ENCODE data around the gene FICD.
A peak's percentile ranks its signal among the peaks of the same experiment; 100 is the strongest.

FICD gene

DNA sequence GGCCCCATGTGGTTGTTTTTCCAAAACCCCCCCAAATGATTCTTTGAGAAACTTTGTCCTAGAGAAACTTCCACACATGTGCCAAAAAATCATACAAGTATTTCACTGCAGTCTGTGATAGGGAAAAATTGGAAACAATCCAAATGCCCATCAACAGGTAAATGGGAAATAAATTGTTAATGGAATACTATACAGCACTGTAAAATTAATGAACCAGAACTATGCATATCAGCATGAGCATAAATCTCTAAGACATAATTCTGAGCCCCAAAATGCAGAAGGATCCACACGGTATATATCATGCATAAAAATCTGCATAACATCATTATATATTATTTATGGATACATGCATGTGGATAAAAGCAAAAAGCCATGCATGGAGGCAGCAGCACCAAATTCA is 5.3 kb upstream of the FICD start:
- Histone ChIP-seq H3K4me3 (ENCODE audit: insufficient read depth, low read length, poor library complexity, severe bottlenecking) (no peak overlapping the region), H3K4me2 (ENCODE audit: low read depth, low read length, poor library complexity, severe bottlenecking) (no peak overlapping the region), H3K9me2 (replicated peaks; ENCODE audit: insufficient read depth, low read length) (no peaks in the 10 kb centered on the region), H3K27me3 (ENCODE audit: low read length) (no peaks in the 10 kb centered on the region), H3K36me3 (ENCODE audit: low read length) (no peaks in the 10 kb centered on the region), H3K9me3 (ENCODE audit: insufficient read depth, low read length) (no peaks in the 10 kb centered on the region), H3K27ac (ENCODE audit: low read depth, low read length) (no peak overlapping the region), H3K9ac (ENCODE audit: low read length) (no peak overlapping the region), H3F3A (ENCODE audit: insufficient read depth) (no peaks in the 10 kb centered on the region), H2AFZ (ENCODE audit: low read depth, low read length, severe bottlenecking) (no peak overlapping the region), H4K20me1 (ENCODE audit: low read depth, low read length) (no peaks in the 10 kb centered on the region), H3K79me2 (ENCODE audit: insufficient read depth, low read length) (no peaks in the 10 kb centered on the region)
- TF ChIP-seq, protein P1, sequence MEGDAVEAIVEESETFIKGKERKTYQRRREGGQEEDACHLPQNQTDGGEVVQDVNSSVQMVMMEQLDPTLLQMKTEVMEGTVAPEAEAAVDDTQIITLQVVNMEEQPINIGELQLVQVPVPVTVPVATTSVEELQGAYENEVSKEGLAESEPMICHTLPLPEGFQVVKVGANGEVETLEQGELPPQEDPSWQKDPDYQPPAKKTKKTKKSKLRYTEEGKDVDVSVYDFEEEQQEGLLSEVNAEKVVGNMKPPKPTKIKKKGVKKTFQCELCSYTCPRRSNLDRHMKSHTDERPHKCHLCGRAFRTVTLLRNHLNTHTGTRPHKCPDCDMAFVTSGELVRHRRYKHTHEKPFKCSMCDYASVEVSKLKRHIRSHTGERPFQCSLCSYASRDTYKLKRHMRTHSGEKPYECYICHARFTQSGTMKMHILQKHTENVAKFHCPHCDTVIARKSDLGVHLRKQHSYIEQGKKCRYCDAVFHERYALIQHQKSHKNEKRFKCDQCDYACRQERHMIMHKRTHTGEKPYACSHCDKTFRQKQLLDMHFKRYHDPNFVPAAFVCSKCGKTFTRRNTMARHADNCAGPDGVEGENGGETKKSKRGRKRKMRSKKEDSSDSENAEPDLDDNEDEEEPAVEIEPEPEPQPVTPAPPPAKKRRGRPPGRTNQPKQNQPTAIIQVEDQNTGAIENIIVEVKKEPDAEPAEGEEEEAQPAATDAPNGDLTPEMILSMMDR (IDR thresholded peaks at IDR 0.05; ENCODE audit: insufficient read depth, low read length, poor library complexity, severe bottlenecking), result no peak
- TF ChIP-seq EZH2phosphoT487 (conservative IDR thresholded peaks at IDR 0.05; ENCODE audit: low read length), result no peak

DNA sequence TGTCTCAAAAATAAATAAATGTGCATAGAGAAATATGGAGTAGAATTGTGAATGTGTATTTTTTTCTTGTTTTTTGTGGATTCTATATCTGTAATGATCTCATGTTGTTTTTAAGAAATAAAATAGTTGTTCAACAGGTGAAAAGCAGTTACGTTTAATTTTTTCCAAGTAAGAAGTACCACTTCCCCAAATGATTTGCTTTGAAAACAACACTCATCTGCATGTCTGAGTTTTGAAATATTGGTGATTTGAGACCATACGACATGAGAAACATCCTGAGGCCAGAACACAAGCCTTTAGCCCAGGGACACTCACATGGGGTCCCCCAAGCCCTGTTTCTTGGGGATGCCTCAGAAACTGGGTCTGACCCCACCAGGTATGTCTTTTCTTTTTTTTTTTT is 4.2 kb upstream of the FICD start:
- H3K9ac ChIP-seq (ENCODE audit: low read length), result no peak overlapping the region
- TF ChIP-seq, protein P1 (IDR thresholded peaks at IDR 0.05; ENCODE audit: insufficient read depth, low read length, poor library complexity, severe bottlenecking), result no peak
- no peak for TF ChIP-seq EZH2phosphoT487 (conservative IDR thresholded peaks at IDR 0.05; ENCODE audit: low read length)
- no peak overlapping the region for H2AFZ ChIP-seq (ENCODE audit: low read depth, low read length, severe bottlenecking)
- H3K9me2 ChIP-seq (replicated peaks; ENCODE audit: insufficient read depth, low read length), result no peaks in the 10 kb centered on the region
- no peak overlapping the region for H3K4me2 ChIP-seq (ENCODE audit: low read depth, low read length, poor library complexity, severe bottlenecking)
- no peaks in the 10 kb centered on the region for H4K20me1 ChIP-seq (ENCODE audit: low read depth, low read length)
- H3K79me2 ChIP-seq (ENCODE audit: insufficient read depth, low read length), result peaks cover under 1% of the 10 kb centered on the region; the same call in 1 of the 2 replicates
- no peaks in the 10 kb centered on the region for H3F3A ChIP-seq (ENCODE audit: insufficient read depth)
- no peaks in the 10 kb centered on the region for H3K27me3 ChIP-seq (ENCODE audit: low read length)
- no peak overlapping the region for H3K27ac ChIP-seq (ENCODE audit: low read depth, low read length)
- no peak overlapping the region for H3K4me3 ChIP-seq (ENCODE audit: insufficient read depth, low read length, poor library complexity, severe bottlenecking)
- no peaks in the 10 kb centered on the region for H3K9me3 ChIP-seq (ENCODE audit: insufficient read depth, low read length)
- no peaks in the 10 kb centered on the region for H3K36me3 ChIP-seq (ENCODE audit: low read length)

DNA sequence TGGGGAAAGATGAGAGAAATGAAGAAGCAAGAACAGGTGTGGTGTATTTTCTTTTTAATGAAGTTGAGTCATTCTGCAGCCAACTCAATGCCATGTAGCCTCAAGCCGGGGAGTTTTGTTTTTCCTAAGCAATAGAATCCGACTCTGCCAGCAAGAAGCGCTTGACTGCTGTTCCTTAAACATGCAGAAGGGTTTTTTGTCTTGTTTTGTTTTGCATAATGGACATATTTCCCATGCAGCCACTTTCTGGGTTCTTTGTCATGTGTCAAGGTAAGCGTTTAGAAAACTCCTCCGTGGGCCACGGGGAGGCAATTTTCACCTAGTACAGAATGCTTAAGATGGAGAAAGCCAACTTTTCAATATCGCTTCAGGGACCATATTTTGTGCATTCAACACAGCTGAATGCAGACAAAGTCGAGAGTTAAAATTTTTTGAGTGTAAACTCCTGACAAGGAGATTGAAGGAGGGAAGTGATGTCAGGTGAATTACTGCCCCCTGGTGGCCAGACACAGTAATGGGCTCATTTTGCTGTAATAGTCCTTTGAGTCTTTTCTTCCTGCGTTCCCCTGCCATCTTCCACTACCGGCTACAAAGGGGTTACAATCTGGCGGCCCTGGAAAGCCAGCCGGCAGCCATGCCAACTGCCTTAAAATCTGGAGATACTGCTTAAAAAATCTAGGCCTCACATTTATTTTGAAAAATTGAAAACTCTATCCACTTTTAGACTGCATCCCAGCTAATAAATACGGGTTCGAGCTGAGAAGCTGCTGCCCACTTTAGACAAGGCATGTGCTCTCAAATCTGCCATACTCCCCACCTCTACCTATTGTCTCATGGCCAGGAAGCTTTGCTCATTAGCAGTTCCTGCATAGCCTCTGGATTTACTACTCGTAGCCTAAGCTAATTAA is 3.2 kb upstream of the FICD start:
- peak overlapping the region; percentile 42 for H2AFZ ChIP-seq (ENCODE audit: low read depth, low read length, severe bottlenecking)
- no peak for TF ChIP-seq EZH2phosphoT487 (conservative IDR thresholded peaks at IDR 0.05; ENCODE audit: low read length)
- TF ChIP-seq, protein P1 (IDR thresholded peaks at IDR 0.05; ENCODE audit: insufficient read depth, low read length, poor library complexity, severe bottlenecking), result peak; percentile 84
- H3K9me2 ChIP-seq (replicated peaks; ENCODE audit: insufficient read depth, low read length), result no peaks in the 10 kb centered on the region
- no peaks in the 10 kb centered on the region for H3K9me3 ChIP-seq (ENCODE audit: insufficient read depth, low read length)
- H3K9ac ChIP-seq (ENCODE audit: low read length), result no peak overlapping the region
- peaks cover 3% of the 10 kb centered on the region; the same call in 1 of the 2 replicates for H3K79me2 ChIP-seq (ENCODE audit: insufficient read depth, low read length)
- no peak overlapping the region for H3K27ac ChIP-seq (ENCODE audit: low read depth, low read length)
- no peaks in the 10 kb centered on the region for H3K27me3 ChIP-seq (ENCODE audit: low read length)
- peak overlapping the region; percentile 32 for H3K4me2 ChIP-seq (ENCODE audit: low read depth, low read length, poor library complexity, severe bottlenecking)
- no peaks in the 10 kb centered on the region for H3F3A ChIP-seq (ENCODE audit: insufficient read depth)
- no peaks in the 10 kb centered on the region for H3K36me3 ChIP-seq (ENCODE audit: low read length)
- no peaks in the 10 kb centered on the region for H4K20me1 ChIP-seq (ENCODE audit: low read depth, low read length)
- no peak overlapping the region for H3K4me3 ChIP-seq (ENCODE audit: insufficient read depth, low read length, poor library complexity, severe bottlenecking)

All from SU-DHL-6 (cell line).